ENCODE results near the gene FRAT2.
"Not testable (repeated sequence)": the region's sequence is repeated elsewhere in the genome, so short reads cannot be mapped to it uniquely, and the experiment has no call there.

The FRAT2 gene

DNA sequence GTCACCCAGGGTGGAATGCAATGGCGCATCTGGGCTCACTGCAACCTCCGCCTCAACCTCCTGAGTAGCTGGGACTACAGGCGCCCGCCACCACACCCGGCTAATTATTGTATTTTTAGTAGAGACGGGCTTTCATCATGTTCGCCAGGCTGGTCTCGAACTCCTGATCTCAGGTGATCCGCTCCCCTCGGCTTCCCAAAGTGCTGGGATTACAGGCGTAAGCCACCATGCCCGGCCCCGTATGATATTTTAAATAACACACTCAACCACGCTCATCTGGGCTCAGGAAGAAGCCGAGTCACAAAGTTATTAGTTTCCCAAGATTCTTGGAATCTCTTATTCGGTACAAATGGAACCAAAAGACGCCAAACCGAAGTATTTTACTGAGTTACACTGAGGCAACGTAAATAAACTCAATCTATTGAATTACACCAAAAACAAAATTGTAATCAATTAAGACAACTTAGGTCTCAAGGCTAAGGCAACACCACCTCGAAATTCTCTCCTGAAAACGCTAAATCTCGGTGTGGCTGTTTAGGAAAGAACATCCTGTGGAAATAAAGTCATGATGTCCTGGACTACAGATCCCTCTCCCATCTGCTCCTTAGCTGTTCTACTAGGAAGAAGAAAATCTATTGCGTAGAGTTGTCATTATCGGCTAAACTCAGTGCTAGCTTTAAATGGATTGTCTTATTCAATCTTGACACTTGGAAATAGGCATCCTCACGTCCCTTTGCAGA is 43.0 kb downstream of the FRAT2 start:
- no peak for DNase-seq (ENCODE audit: low read depth in 2 of 2)

DNA sequence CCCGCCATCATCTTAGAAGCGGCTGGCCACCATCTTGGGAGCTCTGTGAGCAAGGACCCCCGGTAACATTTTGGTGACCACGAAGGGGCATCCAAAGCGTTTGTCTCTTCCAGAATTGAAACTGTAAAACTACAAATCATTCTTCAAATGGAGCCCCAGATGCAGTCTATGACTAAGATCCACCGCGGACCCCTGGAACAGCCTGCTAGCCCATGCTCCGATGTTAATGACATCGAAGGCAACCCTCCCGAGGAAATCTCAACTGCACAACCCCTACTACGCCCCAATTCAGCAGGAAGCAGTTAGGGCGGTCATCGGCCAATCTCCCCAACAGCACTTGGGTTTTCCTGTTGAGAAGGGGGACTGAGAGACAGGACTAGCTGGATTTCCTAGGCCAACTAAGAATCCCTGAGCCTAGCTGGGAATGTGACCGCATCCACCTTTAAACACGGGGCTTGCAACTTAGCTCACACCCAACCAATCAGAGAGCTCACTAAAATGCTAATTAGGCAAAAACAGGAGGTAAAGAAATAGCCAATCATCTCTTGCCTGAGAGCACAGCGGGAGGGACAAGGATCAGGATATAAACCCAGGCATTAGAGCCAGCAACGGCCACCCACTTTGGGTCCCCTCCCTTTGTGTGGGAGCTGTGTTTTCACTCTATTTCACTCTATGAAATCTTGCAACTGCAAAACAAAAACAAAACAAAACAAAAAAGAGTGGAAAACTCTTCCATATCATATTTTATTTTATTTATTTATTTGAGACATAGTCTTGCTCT is 43.8 kb downstream of the FRAT2 start:
- not testable (repeated sequence) for DNase-seq (ENCODE audit: low read depth in 2 of 2)

DNA sequence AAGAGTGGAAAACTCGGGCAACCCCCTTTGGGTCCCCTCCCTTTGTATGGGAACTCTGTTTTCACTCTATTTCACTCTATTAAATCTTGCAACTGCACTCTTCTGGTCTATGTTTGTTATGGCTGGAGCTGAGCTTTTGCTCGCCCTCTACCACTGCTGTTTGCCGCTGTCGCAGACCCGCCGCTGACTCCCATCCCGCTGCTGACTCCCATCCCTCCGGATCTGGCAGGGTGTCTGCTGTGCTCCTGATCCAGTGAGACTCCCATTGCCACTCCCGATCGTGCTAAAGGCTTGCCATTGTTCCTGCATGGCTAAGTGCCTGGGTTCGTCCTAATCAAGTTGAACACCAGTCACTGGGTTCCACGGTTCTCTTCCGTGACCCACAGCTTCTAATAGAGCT is 44.5 kb downstream of the FRAT2 start:
- DNase-seq (ENCODE audit: low read depth in 2 of 2) = not testable (repeated sequence)

Data from stimulated activated CD4-positive, alpha-beta T cell treated with anti-CD3 and anti-CD28 coated beads, Interleukin-15, amount 100 ng/mL, for 48 hours (primary cell).